NCI-H774 (cell line): ENCODE measurements around the gene LRCH1.

ENCODE experiments used
- DNase-seq: peaks from one replicate; lab custom pipeline; 2025; lab: John Stamatoyannopoulos, UW

LRCH1 gene

DNA sequence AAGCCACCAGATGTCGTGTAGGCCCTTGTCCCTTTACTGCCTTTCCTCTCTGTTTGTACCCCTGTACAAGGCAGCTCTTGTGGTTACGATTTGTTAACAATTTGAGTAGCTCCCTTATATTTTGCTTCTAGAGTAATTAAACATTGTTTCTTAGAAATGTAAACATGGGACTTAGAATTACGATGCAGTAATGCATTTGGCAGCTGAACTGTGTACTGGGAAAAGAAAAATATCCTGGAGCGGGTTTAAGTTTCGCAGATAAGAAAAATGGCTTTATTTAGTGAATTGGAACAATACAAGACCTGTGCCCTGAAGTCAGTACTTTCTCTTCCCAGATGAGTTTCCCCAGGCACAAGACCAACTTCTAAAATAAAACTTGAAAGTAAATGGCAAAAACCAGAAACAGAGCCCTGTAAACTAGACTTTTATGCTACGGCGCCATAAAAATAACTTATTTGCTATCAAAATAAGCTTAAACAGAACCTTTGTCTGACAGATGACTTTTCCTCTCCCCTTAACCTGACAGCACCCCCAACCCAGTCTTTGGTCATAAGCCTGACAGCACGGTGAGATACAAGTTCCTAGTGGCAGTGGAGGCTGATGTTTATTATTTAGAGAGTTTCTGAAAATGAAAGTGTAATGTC lies 63.0 kb downstream of the LRCH1 start:
- no peak for DNase-seq

DNA sequence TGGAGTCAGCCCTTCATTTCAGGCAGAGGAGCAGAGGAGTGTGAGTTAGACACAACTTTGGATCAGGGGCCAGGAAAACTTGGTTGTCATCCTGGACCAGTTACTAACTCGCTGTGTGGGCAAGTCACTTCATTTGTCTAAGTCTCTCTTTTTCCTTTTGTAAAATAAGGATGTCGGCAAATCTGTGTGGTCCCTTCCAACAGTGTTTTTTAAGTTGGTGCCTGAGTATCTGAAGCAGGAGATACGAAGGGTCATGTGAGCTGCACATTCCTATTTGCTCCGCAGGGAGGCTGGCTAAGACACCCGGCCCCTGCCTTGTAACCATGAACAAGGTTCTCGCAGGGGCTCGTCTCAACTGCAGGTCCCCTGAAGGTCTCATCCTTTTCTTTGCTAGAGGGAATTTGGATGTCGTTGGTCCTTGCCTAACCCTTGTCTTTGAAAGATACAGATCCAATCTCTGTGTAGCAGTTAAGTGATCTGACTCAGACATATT lies 64.3 kb downstream of the LRCH1 start:
- DNase-seq: no peak

DNA sequence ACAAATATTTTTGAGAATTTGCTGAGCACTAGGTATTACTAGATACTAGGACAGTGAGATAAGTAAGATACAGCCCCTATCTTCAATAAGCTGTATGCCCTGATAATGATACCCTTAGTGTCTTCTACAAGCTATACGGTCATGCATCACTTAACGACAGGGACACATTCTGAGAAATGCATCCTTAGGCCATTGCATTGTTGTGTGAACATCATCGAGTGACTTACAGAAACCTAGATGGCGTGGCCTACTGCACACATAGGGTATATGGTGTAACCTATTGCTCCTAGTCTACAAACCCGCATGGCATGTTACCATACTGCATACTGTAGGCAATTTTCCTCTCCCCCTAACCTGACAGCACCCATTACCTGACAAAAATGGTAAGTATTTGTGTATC lies 64.9 kb downstream of the LRCH1 start:
- DNase-seq: no peak

DNA sequence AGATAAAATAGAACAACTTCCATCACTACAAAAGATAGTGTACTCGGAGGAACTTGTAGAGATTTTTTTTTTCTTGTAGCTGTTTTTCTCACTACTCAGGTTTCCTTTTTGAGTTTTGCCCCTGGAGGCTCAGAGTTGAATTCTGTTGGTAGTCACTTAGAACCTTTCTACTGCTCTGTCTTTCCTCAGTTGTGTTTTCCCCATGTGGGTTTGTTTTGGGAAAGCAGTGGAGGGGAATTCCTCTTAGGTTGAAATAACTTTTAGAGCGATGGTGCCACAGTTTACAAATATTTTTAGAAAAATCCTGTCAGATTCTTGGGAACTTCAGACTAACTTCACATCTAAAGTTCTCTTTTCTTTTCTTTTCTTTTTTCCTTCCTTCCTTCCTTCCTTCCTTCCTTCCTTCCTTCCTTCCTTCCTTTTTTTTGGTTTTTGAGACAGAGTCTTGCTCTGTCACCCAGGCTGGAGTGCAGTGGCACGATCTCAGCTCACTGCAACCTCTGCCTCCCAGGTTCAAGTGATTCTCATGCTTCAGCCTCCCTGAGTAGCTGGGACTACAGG lies 65.8 kb downstream of the LRCH1 start:
- DNase-seq: no peak

DNA sequence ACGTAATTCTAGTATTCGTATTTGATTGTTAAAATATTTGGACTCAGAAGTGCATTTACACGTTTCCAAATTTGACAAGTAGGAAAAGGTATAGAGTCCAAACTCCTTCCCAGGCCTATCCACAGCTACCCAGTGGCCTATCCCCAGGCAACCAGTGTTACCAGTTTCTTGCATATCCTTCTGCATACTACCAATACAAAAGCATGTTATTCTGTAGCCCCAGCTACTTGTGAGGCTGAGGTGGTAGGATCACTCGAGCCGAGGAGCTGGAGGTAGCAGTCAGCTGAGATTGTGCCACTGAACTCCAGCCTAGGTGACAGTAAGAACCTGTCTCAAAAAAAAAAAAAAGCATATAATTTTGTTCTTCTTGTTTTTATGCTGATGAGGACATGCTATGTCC lies 67.1 kb downstream of the LRCH1 start:
- no peak for DNase-seq

DNA sequence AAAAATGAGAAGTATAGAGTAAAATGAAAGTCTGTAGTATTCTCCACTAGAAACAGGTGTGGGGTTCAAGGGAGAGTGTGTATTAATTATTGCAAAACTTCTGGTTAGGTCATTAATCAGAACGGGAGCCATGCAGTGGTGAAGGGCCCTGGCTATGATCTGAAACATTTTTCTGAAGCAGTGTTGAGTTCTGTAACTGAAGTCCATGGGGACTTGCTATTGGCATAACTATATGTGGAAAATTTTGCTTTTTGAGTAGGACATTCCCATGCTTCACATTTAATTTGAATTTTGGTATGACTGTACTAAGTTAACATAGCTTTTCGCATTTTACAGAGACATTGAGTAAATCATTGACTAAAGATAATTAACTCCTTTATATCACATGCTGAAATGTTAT lies 67.5 kb downstream of the LRCH1 start:
- no peak for DNase-seq

DNA sequence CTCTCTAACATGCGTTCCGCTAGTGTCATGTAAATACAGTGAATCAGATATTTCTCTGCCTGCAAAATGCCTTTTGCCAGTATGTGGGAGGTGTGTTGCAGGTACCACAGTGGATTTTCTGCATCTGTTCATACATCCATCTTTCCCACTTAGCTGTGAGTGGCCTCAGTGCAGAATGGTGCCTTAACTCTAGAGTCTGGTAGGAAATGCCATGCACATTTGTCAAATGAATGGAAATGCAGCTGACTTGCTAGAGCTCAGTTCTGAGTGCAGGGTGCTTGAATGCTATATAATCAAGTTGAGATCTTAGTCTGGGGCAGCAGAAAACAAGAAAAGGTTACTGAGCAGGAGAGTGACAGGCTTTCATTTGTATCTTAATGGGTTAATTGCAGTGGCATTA lies 68.2 kb downstream of the LRCH1 start:
- no peak for DNase-seq

DNA sequence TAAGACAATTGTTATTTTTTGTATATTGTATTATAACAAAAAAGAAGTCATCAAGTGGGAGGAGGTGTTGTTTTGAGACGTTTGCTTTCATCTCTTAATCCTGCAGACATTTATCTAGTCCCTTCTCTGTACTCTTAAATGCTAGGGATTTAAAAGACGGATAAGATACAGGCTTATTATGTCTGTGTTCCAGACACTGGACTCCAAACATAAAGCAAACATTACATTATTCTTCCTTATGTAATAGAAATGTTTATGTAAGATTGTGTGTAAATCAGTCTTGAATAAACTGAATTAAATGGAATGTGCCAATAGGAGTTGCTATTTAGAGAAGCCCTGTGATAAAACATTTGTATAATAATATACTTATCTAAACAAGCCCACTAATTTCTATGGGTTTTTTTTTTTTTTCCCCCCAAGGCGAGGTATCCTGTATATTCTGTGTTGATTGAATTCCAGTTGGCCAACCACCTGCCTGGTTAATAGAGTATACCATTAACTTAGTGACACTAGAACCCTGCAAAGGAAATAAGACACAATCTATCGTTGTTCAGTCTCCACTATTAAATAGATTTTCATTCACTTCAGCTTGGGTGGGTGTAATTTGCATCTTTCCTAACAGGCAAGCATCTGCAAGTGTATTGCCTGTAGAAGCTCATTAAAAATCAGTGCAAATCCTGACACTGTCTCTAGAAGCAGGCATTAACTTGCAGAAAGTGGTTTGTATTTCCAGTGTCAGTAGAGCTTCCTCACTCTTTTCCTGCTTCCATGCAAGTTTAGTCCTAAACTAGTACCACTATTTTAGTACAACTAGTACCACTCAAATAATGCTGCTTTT lies 69.0 kb downstream of the LRCH1 start:
- DNase-seq: no peak

DNA sequence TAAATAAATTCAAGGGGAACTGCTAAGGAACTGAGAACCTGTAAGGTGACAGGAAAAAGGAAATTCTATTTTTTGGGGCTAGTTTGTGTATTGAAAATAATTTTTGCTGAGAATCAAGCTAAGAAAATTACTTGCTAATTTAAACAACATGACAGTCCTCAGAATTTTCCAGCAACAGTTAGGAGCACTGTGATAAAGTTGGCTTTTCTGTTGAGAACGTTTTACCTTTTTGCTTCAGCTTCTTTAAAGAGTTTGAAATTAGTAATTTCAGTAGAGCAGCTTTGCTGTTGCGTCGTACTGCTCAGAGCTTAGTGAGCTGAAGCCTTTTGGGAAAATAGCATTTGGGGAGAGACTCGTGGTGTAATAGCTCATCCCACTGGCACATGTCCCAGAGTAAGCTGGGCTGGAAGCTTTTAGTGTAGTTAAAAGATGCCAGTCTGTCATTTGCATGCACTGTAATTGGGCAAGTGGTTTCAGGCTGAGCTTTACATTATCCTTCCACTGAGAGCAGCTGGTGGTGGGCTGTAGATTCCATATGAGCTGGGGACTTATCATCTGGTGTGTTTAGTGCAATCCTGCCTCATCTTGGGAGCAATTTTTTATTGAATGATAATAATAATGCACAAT lies 69.8 kb downstream of the LRCH1 start:
- DNase-seq: no peak

DNA sequence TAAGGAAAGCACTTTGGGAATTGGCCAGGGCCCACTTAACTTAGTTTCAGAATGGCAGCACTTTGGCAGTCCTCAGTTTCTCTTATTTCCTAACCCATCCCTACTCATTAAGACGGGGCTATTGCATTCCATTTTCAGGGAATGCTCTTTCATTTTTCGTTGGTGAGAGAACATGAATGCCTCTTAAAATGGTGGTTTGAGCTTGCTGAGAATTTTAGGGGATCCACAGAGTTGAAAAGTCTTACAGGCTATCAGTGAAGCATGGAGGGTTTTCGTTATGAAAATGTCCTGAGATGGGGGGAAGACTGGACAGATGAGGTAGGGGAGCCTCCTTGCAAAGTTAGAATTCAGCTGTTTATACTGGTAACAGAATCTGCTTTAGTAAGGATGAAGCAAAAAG lies 71.4 kb downstream of the LRCH1 start:
- no peak for DNase-seq

DNA sequence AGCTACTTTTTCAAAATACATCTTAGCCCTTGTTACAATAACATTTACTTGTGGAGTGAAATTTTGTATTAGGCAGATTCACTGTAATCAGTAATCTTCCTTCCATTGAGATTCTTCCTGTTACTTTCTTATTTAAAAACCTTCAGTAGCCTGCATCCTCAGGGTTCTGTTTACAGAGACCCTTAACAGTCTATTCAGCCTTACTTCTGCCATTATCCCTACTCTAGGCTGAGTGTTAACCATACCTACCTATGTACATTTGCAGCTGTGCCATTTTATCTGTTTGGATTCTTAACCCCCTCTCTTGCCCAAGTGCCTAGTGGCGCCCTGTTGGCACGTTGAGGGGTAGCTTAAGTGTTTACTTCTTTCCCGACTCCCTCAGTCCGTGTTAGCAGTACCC lies 71.9 kb downstream of the LRCH1 start:
- no peak for DNase-seq

DNA sequence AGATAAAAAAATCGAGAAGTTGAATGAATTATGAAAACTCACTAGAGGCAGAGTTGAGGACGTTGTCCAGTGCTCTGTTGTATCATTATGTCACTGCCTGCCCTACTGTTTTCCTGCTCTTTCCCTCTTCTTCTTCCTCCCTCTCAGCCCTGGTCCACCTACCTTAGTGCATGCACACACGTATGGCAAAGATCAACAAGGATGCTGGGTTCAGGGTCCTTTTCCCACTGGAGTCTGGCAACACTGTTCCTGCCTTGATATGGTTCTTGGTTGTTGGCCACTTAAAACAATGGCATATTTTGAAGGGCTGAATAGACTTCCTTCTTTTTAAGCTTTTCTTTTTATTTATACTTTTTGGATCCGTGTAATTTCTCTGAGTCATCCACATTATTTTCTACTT lies 74.5 kb downstream of the LRCH1 start:
- no peak for DNase-seq

DNA sequence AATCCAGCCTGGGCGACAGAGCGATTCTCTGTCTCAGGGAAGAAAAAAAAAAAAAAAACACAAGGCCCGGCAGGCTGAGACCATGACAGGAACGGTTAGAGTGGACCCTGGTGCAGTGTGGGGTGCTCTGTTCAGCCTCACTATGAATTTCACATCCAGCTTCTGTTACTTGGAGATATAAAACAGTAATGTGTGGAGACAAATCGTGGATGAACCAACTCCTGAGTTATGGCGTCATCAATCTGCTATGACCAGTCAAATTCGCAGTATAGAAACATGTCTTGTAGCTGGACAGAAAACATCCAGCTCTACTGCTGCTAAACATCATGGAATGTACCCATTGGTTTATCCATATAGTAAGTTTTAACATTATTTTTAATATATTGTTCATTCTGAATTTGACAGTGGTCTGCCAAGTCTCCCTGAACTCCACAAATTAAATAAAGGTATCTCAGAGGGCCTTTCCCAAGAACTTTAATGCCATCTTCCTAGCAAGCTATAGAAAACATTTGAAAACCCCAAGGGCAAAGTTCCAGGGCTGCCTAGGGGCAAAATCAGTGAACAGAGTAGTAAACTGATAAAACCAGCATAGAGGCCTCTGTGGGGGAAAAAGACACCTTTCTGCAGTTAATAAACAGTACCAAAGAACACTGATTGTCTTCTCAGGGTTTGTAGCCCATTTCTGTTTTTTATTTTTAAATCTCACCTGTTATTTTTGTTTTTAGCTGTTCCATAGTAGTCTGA lies 75.8 kb downstream of the LRCH1 start:
- no peak for DNase-seq

DNA sequence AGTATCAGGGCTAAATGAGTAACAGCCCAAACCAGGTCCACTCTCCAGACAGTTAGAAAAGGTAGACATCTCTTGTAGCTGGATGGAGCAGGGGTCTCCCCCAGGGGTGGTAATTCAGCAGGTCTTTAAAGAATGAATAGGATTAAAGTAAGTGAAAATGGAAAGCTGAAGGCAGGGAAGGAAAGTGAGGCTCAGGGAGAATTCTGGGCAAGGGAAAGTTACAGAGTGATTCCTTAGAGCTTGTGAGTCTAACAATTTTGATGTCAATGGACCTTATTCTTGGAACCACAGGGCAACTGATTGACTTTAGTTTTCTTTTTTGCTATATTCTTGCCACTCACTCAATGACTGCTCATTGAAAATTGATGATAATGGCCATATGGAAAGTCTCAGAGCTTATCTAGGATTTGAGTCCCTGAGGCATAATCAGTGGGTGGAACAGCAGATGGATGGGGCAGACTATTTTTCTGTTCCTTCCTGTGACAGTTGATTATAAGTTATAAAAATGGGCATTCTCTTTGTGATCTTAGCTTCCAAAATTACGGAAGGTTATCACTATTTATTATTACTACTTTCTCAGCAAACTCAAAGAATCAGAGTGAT lies 76.9 kb downstream of the LRCH1 start:
- DNase-seq: no peak

DNA sequence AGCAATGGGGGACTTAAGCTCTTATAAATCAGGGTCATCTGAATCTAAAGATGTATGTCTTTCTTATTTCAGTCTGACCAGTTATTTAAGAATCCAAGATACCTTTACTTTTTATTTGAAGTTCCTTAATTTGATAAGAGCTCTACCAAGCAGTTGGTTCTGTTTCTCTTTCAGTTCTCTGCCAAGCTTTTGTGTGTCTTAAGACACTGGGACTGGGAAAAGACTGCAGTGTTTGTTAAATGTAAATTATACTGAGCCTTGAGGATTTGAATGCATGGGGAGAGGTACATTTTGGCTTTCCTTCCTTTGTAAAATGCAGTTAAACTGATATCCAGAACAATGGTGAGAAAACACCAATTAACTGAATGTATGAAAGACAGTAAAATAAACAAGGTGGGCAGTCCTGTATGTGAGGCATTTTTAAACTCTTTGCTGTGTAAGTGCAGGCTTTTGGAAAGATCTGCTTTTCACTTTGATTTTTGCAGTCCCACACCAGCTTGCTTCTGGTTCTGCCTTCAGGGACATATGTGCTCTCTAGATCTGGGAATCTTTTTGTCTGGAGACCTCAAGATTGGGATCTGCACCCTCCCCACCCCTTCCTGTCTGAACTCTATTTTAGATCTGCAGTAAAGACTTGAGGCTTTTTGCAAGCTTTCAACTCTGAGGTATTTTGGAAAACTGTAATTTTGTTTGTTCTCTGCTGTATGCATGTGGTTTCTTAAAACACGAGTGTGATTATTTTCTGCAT lies 77.6 kb downstream of the LRCH1 start:
- DNase-seq: no peak

DNA sequence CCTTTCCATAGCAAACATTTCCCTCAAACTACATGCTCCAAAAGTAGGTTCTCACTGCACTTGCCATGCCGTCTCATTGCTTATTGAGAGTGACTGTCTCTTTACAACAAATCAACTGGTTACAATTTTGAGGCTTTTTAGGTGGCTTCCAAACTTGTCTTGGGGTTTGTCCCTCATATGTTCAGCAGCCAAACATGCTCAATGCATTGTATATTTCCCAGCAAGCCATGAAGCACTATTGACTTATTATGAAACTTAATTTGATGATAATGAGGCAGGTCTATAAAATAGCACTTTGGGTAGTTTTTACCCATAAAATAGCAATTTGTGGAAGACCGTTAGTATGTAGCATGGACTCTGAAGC lies 78.2 kb downstream of the LRCH1 start:
- no peak for DNase-seq

DNA sequence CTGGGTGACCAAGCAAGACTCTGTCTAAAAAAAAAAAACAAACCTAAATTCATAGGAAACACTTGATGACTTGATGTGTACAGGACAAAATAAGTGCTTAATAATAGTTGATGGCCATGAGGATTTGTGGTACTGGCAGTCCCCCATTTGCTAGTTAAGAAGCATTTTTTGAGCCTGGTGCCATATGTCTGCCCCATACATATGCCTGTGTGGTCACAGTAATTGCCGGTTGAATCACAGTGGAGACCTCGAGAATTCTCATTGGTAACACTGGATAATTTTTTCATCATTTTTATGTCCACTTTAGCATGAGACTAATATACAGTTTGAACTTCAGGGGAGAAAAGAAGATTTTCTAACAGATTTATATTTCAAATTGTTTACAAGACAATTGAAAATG lies 79.2 kb downstream of the LRCH1 start:
- no peak for DNase-seq

DNA sequence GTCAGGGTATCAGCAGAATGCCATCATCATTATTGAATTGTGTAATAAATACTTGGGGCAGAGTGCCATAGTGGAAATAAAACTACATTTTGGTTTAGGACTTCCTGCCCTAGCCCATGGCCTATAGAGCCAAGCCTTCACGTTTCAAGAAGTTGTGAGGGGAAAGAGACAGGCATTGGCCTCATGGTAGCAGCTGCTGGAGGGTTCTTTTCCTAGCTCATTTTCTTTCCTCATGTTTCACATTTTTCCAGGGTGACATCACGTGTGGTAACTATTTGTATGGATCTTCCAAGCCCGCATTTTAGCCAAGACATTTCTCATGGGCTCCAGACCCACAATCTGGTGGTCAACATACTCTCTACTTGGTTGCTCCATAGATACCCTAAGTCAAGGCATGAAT lies 80.4 kb downstream of the LRCH1 start:
- DNase-seq: no peak

DNA sequence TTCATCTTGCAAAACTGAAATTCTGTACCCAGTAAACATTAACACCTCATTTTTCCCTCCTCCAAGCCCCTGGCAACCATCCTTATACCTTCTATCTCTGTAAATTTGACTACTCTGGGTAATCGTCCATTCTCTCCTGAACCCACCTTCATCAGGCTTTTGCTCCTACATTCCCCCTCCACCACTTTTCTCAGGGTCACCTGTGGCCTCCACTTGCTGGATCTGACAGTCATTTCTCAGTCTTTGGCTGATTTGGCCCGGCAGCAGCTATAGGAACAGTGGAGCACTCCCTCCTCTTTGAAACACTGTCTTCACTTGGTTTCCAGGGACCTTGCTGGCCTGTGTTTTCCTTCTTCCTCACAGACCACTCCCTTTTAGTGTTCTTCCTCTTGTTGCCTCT lies 83.5 kb downstream of the LRCH1 start:
- DNase-seq: no peak

DNA sequence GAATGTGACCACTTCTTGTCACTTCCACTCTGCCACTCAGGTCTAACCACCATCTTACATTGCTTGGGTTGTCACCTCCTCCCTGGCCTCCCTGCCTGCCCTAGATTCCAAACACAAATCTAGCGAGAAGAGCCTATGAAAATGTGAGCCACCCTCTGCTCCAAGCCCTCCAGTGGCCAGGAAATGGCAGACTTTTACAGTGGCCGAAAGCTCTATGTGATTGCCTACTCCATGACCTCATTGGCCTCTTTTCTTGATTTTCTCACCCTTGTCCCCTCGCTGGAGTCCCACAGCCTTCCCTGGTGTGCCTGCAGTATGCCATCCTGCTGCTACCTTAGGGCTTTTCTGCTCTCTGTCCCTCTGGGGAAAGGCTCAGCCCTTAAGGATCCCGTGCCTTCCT lies 84.2 kb downstream of the LRCH1 start:
- no peak for DNase-seq

DNA sequence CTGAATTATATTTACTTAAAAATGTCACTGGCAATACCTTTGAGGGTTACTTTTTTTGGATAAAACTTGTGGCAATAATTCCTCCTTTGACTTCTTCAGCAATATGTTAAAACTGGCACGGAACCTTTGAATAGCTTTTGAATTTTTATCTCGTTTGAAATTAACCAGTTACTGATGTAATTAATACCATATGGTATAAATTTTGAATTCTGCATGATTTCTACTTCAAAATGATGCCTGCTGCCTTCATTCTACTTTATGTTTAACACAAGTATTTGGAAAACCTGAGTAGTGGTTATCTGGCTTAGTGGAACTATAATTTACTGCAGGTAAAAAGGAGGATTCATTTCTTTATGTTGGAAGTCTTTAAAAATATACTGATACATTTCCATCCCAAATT lies 85.3 kb downstream of the LRCH1 start:
- no peak for DNase-seq
